Inflammatory macrophage treated with lipopolysaccharide for 4 hours (primary cell): Measurements from ENCODE around the gene MRPL14.
"Not testable (repeated sequence)": the region's sequence is repeated elsewhere in the genome, so short reads cannot be mapped to it uniquely, and the experiment has no call there.

Experiments used
- DNase-seq: peaks from one replicate; pipeline ENCODE4 v3.0.0-alpha.2; 2020

The MRPL14 gene

GRCh38 chr6:44149369-44150012 is 22.2 kb upstream of the MRPL14 start:
- DNase-seq: no peak

GRCh38 chr6:44148306-44148705 is 21.1 kb upstream of the MRPL14 start:
- no peak for DNase-seq

- DNase-seq: no peak
Measured at GRCh38 chr6:44147256-44147655, 20.0 kb upstream of the MRPL14 start.

- no peak for DNase-seq
Measured at GRCh38 chr6:44146685-44147084, 19.4 kb upstream of the MRPL14 start.

- no peak for DNase-seq
Measured at GRCh38 chr6:44145839-44146238, 18.6 kb upstream of the MRPL14 start.

- DNase-seq: not testable (repeated sequence)
Measured at GRCh38 chr6:44144536-44144935, 17.3 kb upstream of the MRPL14 start.

GRCh38 chr6:44143731-44144130 is 16.5 kb upstream of the MRPL14 start:
- no peak for DNase-seq

GRCh38 chr6:44142835-44143234 is 15.6 kb upstream of the MRPL14 start:
- DNase-seq: no peak

- DNase-seq: no peak
Measured at GRCh38 chr6:44139351-44139743, 12.1 kb upstream of the MRPL14 start.

- DNase-seq: no peak
Measured at GRCh38 chr6:44138717-44139350, 11.6 kb upstream of the MRPL14 start.

- DNase-seq: no peak
Measured at GRCh38 chr6:44135875-44136274, 8.6 kb upstream of the MRPL14 start.

- no peak for DNase-seq
Measured at GRCh38 chr6:44135173-44135758, 8.0 kb upstream of the MRPL14 start.

- no peak for DNase-seq
Measured at GRCh38 chr6:44133981-44134711, 6.9 kb upstream of the MRPL14 start.

GRCh38 chr6:44133003-44133931 is 6.0 kb upstream of the MRPL14 start:
- DNase-seq: no peak

- no peak for DNase-seq
Measured at GRCh38 chr6:44132476-44132875, 5.2 kb upstream of the MRPL14 start.

- no peak for DNase-seq
Measured at GRCh38 chr6:44131892-44132291, 4.6 kb upstream of the MRPL14 start.

GRCh38 chr6:44129841-44130322 is 2.6 kb upstream of the MRPL14 start:
- DNase-seq: no peak

GRCh38 chr6:44128020-44128917 is 1.0 kb upstream of the MRPL14 start:
- peak; percentile 38 for DNase-seq

- DNase-seq: peak; percentile 94
Measured at GRCh38 chr6:44126320-44127149, 717 bp downstream of the MRPL14 start.

- no peak for DNase-seq
Measured at GRCh38 chr6:44123544-44123943, 3.7 kb downstream of the MRPL14 start.
